HTERT RPE-1 (cell line): ENCODE measurements around the gene VRK3.
"Not testable (repeated sequence)": the region's sequence is repeated elsewhere in the genome, so short reads cannot be mapped to it uniquely, and the experiment has no call there.

ENCODE experiments used
- in situ Hi-C: fragments of 300-500 bp; cut with MboI; formaldehyde crosslinking; loops from 4 replicates; pipeline ENCODE4 v1.14.3; 2020; ENCODE audit warnings: low sequenced_read_pairs

The VRK3 gene

DNA sequence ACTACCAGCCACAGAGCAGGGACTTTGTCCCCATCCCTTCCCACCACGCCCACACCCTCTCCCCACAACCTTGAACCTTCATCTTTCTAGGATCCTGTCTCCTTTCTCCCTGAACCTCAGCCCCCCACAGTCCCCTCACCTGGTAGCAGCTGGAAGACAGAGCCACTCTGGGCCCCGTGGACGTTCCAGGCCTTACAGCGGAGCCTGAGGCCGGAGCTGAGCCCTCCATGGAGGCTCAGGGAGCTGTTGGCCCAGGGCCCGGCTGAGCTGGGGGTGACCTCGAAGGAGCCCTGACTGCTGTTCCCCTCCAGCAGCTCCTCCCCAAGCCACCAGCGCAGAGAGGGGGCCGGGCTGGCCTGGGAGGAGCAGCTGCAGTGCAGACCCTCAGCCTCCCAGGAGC, 67.0 kb downstream of the VRK3 start:
- in situ Hi-C loops, result not testable (repeated sequence)

DNA sequence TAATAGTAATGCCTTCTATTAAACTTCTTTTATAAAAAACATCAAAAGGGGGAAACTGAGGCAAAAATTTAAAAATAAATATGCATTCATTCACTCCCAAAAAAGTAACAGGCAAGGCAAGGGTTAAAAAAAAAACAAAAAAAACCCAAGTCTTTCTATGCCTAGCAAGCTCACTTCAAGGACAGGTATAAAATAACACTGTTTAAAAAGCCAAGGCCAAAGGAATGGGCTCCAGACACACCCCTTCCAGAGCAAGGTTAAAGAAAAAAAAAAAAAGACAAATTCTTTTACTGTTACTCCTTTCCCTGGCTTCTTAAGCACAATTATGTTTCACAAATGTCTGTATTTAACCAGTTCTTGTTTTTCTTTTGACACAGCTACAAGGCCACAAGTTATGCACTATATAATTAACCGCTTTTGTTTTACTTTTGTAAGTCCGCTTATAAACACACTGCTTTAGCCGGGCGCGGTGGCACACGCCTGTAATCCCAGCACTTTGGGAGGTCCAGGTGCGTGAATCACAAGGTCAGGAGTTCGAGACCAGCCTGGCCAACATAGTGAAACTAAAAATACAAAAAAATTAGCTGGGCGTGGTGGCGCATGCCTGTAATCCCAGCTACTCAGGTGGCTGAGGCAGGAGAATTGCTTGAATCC, 67.8 kb downstream of the VRK3 start:
- in situ Hi-C loops, result no loop called here

DNA sequence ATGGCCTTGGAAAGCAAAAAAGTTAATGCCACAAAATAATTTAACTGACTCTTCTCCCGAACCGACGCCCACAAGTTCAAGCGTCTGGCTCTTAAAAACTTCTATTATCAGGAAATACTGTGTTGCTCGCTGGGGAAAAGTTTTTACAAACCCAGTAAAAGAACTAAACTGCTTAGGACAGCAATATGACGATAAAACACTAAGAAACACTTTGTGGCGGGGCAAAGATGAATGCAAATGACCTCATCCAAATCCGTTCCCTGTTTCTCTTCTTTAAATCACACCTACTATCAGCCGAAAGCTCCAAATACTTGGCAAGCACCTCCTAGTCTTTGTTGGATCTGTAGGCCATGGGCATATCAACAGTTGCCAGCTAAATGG, 69.1 kb downstream of the VRK3 start:
- in situ Hi-C loops, result no loop called here

DNA sequence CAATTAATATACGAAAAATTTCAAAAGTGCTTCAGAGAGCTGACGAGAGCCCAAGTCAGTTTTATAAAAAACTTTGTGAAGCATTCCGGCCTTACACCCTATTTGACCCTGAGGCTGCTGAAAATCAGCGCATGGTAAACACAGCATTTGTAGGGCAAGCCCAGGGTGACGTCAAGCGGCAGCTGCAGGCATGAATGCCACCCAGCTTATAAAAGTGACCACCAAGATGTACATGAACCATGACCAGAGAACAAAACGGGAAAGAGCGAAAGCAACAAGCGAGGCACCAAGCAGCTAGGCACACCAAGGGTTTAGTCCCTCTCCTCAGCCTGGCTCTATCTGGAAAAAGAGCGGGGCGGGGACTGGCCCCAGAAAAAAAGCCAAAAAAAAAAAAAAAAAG, 70.2 kb downstream of the VRK3 start:
- in situ Hi-C loops, result no loop called here

DNA sequence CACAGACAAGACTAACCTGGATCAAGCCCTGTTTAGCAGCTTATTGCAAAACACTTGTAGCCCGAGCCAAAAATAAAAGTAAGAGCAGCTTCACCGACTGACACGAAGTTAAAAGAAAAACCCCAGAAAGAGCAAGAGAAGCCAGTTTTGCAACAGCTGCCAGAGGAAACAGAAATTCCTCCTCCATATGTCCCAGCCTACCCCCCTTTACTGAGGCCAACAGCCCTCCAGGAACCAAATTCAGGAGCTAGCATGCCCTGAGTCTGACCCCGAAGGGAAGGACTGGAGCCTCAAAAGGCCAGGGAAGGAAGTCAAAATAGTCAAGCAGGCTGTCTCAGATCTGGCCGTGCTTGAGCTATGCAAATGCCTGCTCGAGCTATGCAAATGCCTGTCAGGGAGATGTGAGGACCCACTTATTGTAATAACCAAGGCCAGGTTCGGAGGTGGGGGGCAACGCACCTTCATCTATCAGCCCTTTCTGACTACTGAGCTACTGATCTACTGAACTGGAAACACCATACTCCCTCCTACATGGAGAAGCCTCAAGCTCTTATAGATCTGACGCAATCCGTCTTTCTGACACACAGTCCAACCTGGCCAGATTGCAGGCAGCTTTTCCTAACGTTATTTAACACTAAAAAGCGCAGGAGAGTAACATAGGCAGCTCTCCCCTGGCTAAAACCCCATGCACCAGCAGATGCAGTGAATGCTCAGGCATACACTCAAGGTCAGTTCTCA, 70.9 kb downstream of the VRK3 start:
- in situ Hi-C loops, result no loop called here

DNA sequence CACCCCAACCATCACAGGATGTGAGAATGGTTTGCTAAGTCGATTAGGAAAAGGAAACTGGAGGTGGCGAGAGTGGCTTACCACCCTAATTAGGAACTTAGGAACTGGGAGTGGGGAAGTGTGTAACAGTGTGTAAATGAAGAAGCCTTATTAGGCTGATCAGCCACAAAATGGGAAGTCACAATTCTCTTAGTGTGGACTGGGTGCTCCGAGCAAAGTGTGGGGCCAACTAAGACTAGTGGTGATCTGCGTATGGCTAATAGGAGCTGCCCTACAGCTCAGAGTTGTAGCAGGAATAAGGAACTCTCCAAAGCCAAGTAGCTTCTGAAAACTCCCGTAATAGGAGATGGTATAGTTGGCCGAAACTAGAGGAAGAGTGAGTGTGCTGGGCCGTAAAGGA, 71.8 kb downstream of the VRK3 start:
- in situ Hi-C loops, result no loop called here

DNA sequence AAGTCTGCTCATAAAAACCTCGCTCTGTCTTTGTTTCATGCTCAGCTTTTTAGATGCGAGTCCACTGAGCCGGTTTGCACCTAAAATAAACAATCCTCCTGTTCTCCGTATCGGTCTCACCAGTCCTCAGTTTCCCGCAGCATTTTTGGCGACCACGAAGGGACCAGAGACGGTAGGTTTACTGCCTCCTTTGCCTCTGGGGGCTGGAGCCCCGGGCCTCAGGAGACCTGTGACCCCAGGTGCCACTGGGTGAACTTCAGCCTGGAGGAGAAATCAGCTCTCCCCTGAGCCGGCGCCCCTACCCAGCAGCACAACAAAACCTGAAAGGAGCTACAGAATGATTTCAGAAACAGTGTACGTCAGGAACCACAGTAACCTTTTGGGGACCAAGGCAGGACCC, 72.3 kb downstream of the VRK3 start:
- in situ Hi-C loops, result no loop called here

DNA sequence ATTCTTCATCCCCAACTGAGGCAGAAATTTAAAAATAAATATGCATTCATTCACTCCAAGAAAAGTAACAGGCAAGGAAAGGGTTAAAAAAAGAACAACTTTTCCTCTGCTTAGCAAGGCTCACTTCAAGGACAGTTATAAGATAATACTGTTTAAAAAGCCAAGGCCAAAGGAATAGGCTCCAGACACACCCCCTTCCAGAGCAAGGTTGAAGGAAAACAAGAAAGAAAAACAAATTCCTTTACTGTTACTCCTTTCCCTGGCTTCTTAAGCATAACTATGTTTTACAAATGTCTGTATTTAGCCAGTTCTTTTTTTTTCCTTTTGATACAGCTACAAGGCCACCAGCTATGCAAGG, 72.7 kb downstream of the VRK3 start:
- in situ Hi-C loops, result no loop called here

DNA sequence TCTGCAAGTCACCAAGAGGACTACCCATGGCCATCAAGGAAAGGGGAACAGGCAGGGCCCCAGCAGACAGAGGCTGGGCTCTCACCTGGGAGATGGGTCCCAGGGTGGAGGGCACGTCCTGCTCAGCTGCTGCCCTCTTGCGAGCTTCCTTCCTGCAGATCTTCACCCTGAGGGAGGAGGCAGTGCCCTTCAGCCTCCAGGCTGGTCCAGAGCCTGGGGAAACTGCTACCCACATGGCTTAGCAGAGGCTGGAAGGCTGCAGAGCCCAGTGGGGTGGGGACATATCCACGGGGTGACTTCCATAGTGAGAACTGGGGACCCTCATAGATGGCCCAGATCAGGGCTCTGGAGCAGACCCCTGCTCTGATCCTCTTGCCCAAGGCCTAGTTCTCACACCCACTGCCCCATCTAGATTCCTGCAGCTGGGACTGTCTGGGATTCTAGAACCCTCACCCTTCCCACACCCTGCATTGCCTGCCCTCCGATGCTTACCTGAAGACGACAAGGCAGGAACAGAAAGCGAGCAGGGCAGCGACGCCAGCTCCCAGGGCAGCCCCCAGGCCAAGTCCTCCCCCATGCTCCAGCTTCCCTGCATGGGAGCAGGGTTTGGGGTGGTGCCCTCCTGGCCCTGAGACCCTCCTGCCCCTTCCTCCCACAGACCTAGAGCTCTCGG, 73.2 kb downstream of the VRK3 start:
- in situ Hi-C loops, result no loop called here

DNA sequence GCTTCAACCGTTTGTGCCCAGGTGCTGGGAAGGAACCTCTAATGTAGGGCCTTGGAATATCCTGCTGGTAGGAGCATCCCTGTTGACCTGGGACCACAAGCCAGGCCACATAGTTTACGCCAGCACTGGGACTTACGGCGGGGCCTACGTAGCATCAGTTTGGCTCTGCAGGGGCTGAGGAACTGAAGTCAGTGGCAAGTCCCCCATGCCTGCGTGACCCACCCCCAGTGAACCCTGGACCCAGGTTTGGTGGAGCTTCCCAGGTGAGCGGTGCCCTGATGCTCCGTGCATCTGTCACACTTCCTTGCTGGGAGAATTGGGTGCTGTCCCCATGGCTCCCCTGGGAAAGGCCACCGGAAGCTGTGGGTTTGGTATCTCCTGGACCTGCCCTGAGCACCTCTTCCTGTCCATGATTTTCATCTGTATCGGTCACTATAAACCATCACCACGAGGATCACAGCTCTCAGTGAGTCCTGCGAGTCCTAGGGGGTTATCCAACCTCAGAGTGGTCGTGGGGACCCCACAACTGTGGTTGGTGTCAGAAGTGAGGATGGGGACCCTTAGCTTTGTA, 74.1 kb downstream of the VRK3 start:
- in situ Hi-C loops, result no loop called here

DNA sequence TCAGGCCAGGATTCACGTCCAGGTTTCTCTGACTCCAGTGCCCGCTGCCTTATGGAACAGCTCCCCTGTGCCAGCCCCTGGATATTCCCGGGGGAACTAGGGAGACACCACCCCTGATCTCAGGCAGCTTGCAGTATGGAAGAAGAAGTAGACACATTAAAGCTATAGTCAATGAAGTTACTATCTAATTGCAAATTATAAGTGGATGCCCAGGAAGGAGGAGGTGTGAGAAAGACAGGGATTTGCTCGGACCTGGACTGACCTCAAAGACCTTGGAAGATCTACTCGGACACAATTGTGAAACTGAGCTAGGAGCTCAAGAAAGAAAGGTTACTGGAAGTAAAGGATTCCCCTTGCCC, 74.6 kb downstream of the VRK3 start:
- in situ Hi-C loops, result no loop called here

DNA sequence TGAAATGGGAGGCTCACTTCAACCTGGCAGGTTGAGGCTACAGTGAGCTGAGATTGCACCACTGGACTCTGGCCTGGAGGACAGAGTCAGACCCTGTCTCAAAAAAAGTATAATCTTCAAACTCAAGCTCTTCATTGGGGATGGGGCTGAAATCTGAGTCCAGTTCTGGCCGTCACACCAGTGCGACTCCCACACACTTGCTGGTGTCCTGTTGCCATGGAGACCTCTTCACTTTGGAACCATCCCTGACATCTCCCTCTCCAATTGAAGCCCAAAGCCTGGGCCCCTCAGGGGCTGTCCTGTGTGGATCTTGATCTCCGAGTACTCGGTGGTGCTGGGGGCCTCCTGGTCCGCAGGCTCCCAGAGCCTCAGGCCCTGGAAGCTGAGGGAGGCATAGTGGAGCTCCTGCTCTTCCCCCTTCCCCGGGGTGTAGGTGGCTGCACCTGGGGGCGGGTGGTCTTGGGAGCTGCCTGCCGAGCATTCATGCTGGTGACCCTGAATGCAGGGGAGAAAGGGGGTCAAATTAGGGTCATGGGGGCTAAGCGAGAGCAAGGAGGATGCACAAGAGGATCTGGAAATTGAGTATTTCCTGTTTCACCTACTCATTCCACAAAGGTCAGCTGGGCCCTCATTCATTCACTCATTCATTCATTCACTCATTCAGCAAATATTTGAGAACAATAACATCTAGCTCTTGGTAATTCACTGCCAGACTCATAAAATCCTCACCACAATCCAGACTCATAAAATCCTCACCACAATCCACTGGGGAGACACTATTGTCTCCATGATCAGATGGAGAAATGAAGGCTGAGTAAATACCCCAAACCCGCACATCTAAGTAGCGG, 75.2 kb downstream of the VRK3 start:
- in situ Hi-C loops, result no loop called here

DNA sequence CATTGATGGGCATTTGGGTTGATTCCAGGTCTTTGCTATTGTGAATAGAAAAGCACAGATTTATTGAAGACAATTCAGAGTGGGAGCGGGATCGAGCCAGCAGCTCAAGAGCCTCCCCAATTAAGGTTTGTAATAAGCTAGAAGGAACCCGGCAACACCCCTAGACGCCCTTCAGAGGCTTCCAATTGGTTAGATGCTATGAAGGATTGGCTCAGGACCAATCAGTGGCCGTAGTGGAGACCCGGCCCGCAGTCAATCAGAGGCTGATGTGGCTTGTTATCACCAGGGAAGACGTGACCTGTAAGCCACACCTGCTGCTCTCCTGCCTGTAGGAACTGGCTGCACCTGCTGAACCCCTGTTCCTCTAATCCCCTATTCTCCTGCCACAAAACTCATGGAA, 78.8 kb downstream of the VRK3 start:
- in situ Hi-C loops, result no loop called here

DNA sequence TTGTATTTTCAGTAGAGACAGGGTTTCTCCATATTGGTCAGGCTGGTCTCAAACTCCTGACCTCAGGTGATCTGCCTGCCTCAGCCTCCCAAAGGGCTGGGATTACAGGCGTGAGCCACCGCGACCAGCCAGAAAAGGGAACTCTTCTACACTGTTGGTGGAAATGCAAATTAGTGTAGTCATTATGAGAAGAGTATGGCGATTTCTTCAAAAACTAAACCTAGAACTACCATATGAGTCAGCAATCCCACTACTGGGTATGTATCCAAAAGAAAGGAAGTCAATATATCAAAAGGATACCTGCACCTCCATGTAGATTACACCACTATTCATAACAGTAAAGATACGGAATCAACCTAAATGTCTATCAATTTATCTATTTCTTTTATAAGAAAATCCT, 80.6 kb downstream of the VRK3 start:
- in situ Hi-C loops, result not testable (repeated sequence)

DNA sequence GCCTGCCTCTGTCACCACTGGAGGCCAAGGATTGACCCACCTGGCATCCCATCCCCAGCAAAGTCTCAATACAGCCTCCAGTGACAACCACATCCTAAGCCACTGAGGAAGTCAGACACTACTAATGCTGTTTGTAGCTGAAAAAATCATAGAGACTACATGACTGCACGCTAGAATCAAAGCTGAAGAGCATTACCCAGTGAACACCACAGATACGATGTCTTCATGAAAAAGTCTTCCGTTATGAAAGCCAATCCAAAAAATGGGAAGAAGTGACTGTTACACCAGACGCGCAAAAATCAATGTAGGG, 84.7 kb downstream of the VRK3 start:
- in situ Hi-C loops, result no loop called here

DNA sequence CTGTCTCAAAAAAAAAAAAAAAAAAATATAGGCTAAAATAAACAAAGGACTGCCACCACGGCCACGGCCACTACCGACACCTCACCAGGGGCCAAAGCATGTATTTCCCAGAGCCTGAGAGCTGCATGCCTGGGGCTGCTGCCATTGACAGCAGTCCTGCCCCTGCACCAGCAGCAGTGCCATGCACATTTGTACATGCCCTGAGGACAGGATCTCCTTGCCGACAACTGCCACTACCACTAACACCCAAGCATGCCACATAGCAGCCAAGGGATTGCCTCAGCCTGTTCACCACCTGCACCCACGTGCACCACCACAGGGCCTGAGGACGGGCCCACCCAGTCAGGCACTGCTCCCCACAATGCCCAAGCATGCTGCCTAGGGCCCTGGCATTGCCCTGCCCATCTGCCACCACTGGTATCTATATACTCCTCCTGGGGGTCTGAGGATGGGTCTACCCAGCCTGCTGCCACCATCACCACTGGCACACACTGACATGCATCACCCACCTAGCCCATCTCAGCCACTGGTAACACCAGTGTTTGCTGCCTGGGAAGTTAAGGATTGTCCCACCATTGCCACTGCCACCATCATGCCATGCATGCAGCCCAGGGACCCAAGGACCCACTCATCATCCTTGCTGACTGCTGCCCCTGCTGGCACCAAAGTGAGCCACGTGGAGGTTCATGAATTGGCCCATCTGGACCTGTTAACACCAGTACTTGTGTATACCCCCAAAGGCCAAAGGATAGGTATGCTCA, 85.3 kb downstream of the VRK3 start:
- in situ Hi-C loops, result no loop called here

DNA sequence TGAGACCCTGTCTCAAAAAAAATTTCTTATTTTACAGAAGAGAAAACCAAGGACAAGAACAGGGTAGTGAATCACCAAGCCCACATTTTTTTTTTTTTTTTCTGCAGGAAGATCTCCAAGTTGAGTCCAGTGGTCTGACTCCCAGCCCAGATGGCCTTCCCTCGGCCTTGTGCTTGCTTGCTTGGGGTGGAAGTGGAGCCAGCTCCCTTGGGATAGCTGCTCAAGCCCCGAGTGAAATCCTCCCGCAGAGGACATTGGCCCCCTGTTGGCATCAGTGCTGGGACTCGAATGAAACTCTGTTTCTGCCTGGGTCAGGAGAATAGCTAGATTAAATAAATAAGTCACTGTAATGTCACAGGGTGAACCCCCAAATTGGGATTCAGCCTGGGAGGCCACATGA, 86.5 kb downstream of the VRK3 start:
- in situ Hi-C loops, result no loop called here

DNA sequence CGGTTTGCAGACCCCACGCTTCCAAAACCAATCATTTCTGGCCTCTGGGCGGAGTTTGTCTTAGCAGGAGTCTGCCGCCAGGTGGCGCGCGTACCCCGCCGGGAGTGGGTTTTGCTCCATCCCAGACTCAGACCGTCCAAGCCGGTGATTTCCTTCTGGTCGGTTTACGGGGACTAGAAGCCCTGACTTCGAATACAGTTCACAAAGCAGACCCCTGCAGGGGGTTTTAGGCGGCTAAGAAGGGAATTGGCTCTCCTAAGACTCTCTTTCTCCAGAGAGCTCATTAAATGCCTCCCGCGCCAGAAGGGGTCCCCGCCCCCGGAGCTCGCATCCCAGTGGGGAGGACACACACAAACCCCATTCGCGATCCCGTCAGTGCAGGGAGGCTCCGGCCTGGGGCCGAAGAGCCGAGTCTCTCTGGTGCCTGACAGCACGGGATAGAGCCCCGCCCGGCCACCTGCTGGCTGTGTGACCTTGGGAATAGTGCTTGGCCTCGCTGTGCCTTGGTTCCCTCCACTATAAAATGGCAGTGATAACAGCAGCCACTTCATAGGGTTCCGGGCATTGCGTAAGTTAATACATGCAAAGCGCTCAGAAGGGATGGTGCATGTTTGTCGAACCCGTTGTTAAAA, 87.3 kb downstream of the VRK3 start:
- in situ Hi-C loops, result no loop called here

DNA sequence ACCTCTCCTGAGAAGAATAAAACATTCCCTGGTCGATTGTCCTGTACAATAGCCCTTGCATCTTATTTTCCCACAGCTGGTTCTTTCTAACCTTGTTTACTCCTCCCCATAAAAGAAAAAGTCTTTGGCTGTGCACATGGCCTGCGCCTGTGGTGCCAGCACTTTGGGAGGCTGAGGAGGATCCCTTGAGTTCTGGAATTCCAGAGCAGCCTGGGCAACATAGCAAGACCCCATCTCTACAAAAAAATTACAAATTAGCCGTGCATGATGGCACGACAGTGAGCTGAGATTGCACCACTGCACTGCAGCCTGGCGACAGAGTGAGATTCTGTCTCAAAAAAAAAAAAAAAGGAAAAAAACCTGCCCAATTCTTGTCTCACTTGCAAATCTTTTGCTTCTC, 88.6 kb downstream of the VRK3 start:
- in situ Hi-C loops, result no loop called here

DNA sequence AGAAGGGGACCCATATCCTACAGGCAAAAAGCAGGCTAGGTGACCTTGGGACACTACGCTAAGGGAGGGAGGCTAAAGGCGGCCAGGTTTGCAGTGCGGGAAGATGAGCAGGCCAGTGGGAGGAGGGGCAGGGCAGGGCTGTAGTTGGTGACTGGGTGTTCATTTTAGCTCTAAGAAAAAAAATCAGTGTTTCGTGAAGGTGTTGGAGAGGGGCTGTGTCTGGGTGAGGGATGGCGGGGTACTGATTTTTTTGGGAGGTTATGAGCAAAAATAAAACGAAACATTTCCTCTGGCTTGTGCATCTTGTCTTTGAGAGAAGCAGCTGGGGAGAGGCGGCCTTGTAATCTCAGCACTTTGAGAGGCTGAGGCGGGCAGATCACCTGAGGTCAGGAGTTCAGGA, 91.5 kb downstream of the VRK3 start:
- in situ Hi-C loops, result no loop called here
